Ovary (tissue), 3 donors: ENCODE results near the gene VPS35L.
A peak's percentile ranks its signal among the peaks of the same experiment; 100 is the strongest.

Source experiments
- EP300 ChIP-seq: sonication (generic); formaldehyde crosslinking; IDR thresholded peaks from one replicate; pipeline ENCODE4 v1.6.1; 2017; ENCODE audit warnings: antibody characterized with exemption
- POLR2A ChIP-seq: fragments of 450-650 bp; IDR thresholded peaks from one replicate; pipeline ENCODE4 v1.6.1; 2017; ENCODE audit warnings: antibody characterized with exemption, mild to moderate bottlenecking, moderate library complexity
- TF ChIP-seq, protein P1 (sequence below), 3 donors: fragments of 450-650 bp in 2 of 3; fragments of 200-600 bp in 1 of 3; IDR thresholded peaks; one replicate each; pipeline versions ENCODE4 v1.5.1 to v1.8.0; 2016 to 2022; ENCODE audit warnings: antibody characterized with exemption in 3 of 3, mild to moderate bottlenecking in 1 of 3
- donor health status: DM: no; HTN: no; CAD: no.

- TF ChIP-seq, protein P1, sequence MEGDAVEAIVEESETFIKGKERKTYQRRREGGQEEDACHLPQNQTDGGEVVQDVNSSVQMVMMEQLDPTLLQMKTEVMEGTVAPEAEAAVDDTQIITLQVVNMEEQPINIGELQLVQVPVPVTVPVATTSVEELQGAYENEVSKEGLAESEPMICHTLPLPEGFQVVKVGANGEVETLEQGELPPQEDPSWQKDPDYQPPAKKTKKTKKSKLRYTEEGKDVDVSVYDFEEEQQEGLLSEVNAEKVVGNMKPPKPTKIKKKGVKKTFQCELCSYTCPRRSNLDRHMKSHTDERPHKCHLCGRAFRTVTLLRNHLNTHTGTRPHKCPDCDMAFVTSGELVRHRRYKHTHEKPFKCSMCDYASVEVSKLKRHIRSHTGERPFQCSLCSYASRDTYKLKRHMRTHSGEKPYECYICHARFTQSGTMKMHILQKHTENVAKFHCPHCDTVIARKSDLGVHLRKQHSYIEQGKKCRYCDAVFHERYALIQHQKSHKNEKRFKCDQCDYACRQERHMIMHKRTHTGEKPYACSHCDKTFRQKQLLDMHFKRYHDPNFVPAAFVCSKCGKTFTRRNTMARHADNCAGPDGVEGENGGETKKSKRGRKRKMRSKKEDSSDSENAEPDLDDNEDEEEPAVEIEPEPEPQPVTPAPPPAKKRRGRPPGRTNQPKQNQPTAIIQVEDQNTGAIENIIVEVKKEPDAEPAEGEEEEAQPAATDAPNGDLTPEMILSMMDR (IDR thresholded peaks at IDR 0.05) = no peak
- peak; percentile 55 for TF ChIP-seq POLR2A
- TF ChIP-seq EP300 = no peak
These were observed 31.7 kb upstream of the VPS35L start, which contains the start of gene CCP110 for GRCh38 chr16:19523559-19524355.
